AG04450 (cell line): ENCODE data around the gene IL1A. TPM values are rescaled to one million over a fixed set of nuclear protein-coding genes. Genes with fewer than 3 reads are reported as not detected.

Source experiments
- CTCF ChIA-PET: fragments of 300-600, 350-600 bp; formaldehyde crosslinking; extraction: SDS; loops from one replicate; lab custom pipeline; 2022; ENCODE audit warnings: antibody characterized with exemption, inconsistent platforms; lab: Charles Lee
- POLR2A ChIA-PET: fragments of 350-600 bp; formaldehyde crosslinking; extraction: SDS; loops from one replicate; lab custom pipeline; 2021; ENCODE audit warnings: antibody characterized with exemption, inconsistent platforms; lab: Yijun Ruan, JAX
- DNase-seq: peaks from one replicate; pipeline ENCODE4 v3.0.0-alpha.2; 2011; ENCODE audit warnings: low read depth, low spot score
- H3K27ac ChIP-seq: one replicate; pipeline ENCODE4 v1.5.1; 2012; ENCODE audit warnings: low read depth, low read length, control low read depth
- H3K27me3 ChIP-seq: one replicate; pipeline ENCODE4 v1.6.0; 2012; ENCODE audit warnings: low read length; ENCODE audit not compliant: control insufficient read depth, insufficient read depth
- H3K4me3 ChIP-seq: 2 replicates; pipeline ENCODE4 v1.5.1; 2011; ENCODE audit warnings: mild to moderate bottlenecking, low read depth, low read length, control low read depth
- H3K9me3 ChIP-seq: 2 replicates; pipeline ENCODE4 v1.5.1; 2012; ENCODE audit warnings: low read length; ENCODE audit not compliant: control insufficient read depth, insufficient read depth
- polyA plus RNA-seq: library from polyadenylated mRNA; depleted of rRNA; stranded (reverse); fragments of >200 nt; gene quantifications from 2 replicates; pipeline ENCODE4 v1.2.3, GENCODE V29; 2011
- TF ChIP-seq, protein P1 (sequence below): IDR thresholded peaks from 2 replicates; pipeline ENCODE4 v1.5.1; 2011; ENCODE audit warnings: low read depth, low read length, control low read depth, inconsistent platforms

The IL1A gene
- polyA plus RNA-seq, 1 experiment: 0.51 TPM

- POLR2A ChIA-PET: no interaction called here
- TF ChIP-seq, protein P1, sequence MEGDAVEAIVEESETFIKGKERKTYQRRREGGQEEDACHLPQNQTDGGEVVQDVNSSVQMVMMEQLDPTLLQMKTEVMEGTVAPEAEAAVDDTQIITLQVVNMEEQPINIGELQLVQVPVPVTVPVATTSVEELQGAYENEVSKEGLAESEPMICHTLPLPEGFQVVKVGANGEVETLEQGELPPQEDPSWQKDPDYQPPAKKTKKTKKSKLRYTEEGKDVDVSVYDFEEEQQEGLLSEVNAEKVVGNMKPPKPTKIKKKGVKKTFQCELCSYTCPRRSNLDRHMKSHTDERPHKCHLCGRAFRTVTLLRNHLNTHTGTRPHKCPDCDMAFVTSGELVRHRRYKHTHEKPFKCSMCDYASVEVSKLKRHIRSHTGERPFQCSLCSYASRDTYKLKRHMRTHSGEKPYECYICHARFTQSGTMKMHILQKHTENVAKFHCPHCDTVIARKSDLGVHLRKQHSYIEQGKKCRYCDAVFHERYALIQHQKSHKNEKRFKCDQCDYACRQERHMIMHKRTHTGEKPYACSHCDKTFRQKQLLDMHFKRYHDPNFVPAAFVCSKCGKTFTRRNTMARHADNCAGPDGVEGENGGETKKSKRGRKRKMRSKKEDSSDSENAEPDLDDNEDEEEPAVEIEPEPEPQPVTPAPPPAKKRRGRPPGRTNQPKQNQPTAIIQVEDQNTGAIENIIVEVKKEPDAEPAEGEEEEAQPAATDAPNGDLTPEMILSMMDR: no peak
- H3K9me3 ChIP-seq: no peaks in the 10 kb centered on the region
- no peak overlapping the region for H3K27ac ChIP-seq
- DNase-seq: no peak
- no peaks in the 10 kb centered on the region for H3K27me3 ChIP-seq
- no peak overlapping the region for H3K4me3 ChIP-seq
- CTCF ChIA-PET: interaction anchor here (0.9 to 2.4 kb wide), 4 partner anchors 9 to 218 kb away, joined by 3 to 27 read pairs (median 7); no protein-coding TSS in a partner anchor
These were observed 43.8 kb downstream of the IL1A start for GRCh38 chr2:112740527-112740926.

DNA sequence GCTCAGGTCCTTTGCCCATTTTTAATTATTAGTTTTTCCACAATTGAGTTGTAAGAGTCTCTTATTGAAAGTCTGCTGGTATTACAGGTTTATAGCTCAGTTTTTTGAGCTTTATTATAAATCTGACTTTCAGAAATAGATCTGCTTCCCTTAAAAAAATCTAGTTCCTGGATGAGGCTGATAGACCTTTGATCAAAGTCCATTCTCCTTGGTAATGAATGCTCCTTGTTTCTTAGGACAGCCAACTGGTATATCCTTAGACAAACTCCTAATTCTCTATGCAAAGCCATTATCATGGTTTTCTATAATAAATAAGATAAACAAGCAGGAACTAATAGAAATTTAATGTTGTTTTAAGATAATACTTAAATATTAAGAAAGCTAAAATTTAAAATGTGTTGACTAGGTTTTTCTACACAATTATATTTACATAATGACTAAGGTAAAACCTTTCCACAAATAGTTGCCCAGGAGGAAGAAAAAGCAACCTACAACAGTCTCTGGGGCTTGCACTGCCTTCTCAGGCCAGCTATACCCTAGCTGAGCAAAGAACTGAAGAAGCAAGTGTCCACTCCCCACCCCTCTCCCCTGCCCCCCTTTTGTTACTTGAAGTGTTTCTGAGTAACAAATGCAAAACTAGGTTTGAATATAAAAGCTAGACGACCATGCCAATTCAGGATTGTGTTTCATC, 46.6 kb downstream of the IL1A start:
- TF ChIP-seq, protein P1: no peak
- Histone ChIP-seq H3K27me3 (no peaks in the 10 kb centered on the region), H3K4me3 (no peak overlapping the region), H3K9me3 (no peaks in the 10 kb centered on the region), H3K27ac (no peak overlapping the region)
- DNase-seq: no peak
- CTCF ChIA-PET: interaction anchor here (0.6 to 4.6 kb wide), 7 partner anchors 10 to 222 kb away, joined by 3 to 50 read pairs (median 7); no protein-coding TSS in a partner anchor
- POLR2A ChIA-PET: no interaction called here

DNA sequence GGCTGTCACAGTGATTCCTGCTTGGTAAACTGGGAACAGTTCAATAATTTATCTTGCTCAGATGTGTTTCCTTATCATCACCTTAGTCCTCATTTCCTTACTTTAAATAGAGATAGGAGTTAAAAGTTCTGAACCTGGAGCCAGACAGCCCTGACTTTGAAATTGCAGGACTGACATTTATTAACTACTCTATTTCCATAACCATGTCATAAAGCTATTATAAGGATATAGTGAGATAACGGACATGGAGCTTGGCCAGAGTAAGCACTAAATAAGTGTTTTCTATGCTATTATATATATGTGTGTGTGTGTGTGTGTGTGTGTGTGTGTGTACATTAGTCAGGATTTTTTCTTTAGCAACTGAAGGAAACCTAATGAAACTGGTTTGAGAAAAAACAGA, 50.4 kb downstream of the IL1A start:
- TF ChIP-seq, protein P1: no peak
- no peak for DNase-seq
- Histone ChIP-seq H3K9me3 (no peaks in the 10 kb centered on the region), H3K27ac (no peak overlapping the region), H3K4me3 (no peak overlapping the region), H3K27me3 (no peaks in the 10 kb centered on the region)
- CTCF ChIA-PET: interaction anchor here (0.8 to 1.4 kb wide), 6 partner anchors 14 to 225 kb away, joined by 3 to 9 read pairs (median 4); no protein-coding TSS in a partner anchor
- POLR2A ChIA-PET: no interaction called here

GRCh38 chr2:112733456-112733855, 50.8 kb downstream of the IL1A start:
- CTCF ChIA-PET: interaction anchor here (0.8 to 1.4 kb wide), 4 partner anchors 15 to 226 kb away, joined by 3 to 9 read pairs (median 6); no protein-coding TSS in a partner anchor
- H3K27ac ChIP-seq: no peak overlapping the region
- no peak for DNase-seq

GRCh38 chr2:112731479-112731878, 52.8 kb downstream of the IL1A start:
- Histone ChIP-seq H3K27me3 (no peaks in the 10 kb centered on the region), H3K27ac (no peak overlapping the region), H3K9me3 (no peaks in the 10 kb centered on the region), H3K4me3 (no peak overlapping the region)
- ChIA-PET CTCF (interaction anchor here (0.6 to 9.8 kb wide), 5 partner anchors 18 to 848 kb away, joined by 3 to 225 read pairs (median 5); no protein-coding TSS in a partner anchor), POLR2A (interaction anchor here (0.7 kb wide), 1 partner anchor 573 kb away, joined by 6 read pairs; no protein-coding TSS in a partner anchor)
- TF ChIP-seq, protein P1: no peak
- DNase-seq: no peak

More at GRCh38 chr2:112733456-112733855, 50.8 kb downstream of the IL1A start:
- no peaks in the 10 kb centered on the region for H3K27me3 ChIP-seq
- POLR2A ChIA-PET: no interaction called here
- H3K4me3 ChIP-seq: no peak overlapping the region
- TF ChIP-seq, protein P1: no peak
- H3K9me3 ChIP-seq: no peaks in the 10 kb centered on the region
